ENCODE measurements around the gene NPPB.

NPPB gene

GRCh38 chr1:11874624-11875023 lies 15.9 kb upstream of the NPPB start:
- CTCF ChIA-PET: no interaction called here
- DNase-seq (ENCODE audit: extremely low spot score): no peak
- no peak for TF ChIP-seq CTBP1 (IDR thresholded peaks at IDR 0.05; ENCODE audit: borderline replicate concordance)
- TF ChIP-seq ARNT (IDR thresholded peaks at IDR 0.05): no peak
- no peak for TF ChIP-seq L3MBTL2 (conservative IDR thresholded peaks at IDR 0.05)
- TF ChIP-seq FOXM1 (IDR thresholded peaks at IDR 0.05; ENCODE audit: borderline replicate concordance): no peak
- no peak for TF ChIP-seq FOXA1 (IDR thresholded peaks at IDR 0.05)
- TF ChIP-seq LEF1 (IDR thresholded peaks at IDR 0.05; ENCODE audit: borderline replicate concordance): no peak
- TF ChIP-seq SP1 (IDR thresholded peaks at IDR 0.05): no peak
- POLR2A ChIA-PET: no interaction called here

- no peak for DNase-seq (ENCODE audit: extremely low spot score)
- ChIA-PET CTCF (interaction anchor here (0.6 kb wide), 1 partner anchor 12 kb away, joined by 3 read pairs; no protein-coding TSS in a partner anchor), POLR2A (no interaction called here)
- TF ChIP-seq L3MBTL2 (conservative IDR thresholded peaks at IDR 0.05) (no peak), TARDBP (IDR thresholded peaks at IDR 0.05) (no peak), CTBP1 (IDR thresholded peaks at IDR 0.05; ENCODE audit: borderline replicate concordance) (no peak), FOXK2 (IDR thresholded peaks at IDR 0.05) (no peak), FOXM1 (IDR thresholded peaks at IDR 0.05; ENCODE audit: borderline replicate concordance) (no peak), ELF4 (IDR thresholded peaks at IDR 0.05) (no peak), ZNF384 (IDR thresholded peaks at IDR 0.05) (no peak)
Observed at GRCh38 chr1:11874258-11874562, 15.5 kb upstream of the NPPB start.

DNA sequence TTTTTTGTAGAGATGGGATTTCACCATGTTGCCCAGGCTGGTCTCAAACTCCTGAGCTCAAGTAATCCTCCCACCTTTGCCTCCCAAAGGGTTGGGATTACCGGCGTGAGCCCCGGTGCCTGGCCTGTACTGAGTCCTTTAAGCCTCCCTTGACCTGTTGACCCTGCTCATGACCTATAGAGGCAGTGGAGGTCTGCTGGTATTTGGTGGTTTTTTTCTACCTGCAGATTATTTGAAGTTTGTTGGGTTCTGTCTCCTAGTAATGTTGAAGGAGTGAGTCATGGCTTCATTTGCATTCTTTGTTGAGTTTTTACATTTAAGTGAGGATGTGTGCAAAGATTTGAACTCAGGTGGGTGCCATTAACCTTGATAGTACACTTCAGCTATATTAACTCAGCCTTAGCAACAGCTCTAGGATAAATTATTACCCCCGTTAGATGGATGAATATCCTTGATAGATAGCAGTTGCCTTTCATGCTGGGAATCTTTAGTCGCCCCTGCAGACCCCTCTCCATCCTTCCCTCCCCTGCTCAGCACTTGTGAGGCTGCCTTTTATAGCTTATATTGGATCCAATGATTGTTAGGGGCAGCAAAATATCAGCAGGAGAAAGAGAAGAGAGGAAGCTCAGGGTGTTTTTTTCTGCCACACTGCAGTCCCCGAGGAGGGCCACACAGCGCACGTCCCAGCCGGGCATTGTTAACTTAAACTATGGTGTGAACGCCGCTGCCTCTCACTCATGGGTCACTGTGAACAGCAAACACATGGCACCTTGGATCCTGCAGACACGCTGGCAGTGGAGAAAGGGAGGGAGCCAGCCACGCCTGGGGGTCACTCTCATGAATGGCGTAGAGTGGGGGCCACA lies 14.9 kb upstream of the NPPB start:
- POLR2A ChIA-PET: interaction anchor here (1.2 to 1.3 kb wide), 2 partner anchors 34 to 36 kb away, joined by 3 to 4 read pairs; no protein-coding TSS in a partner anchor
- CTCF ChIA-PET: interaction anchor here (0.6 to 1.2 kb wide), 2 partner anchors 11 to 19 kb away, joined by 3 read pairs; no protein-coding TSS in a partner anchor
- TF ChIP-seq NFRKB (IDR thresholded peaks at IDR 0.05) (no peak), FOXK2 (IDR thresholded peaks at IDR 0.05) (no peak), HDGF (IDR thresholded peaks at IDR 0.05; ENCODE audit: borderline replicate concordance) (no peak), FOXM1 (IDR thresholded peaks at IDR 0.05; ENCODE audit: borderline replicate concordance) (no peak), BHLHE40 (IDR thresholded peaks at IDR 0.05; ENCODE audit: borderline replicate concordance) (no peak), SUZ12 (IDR thresholded peaks at IDR 0.05) (no peak), PKNOX1 (IDR thresholded peaks at IDR 0.05) (no peak), LEF1 (IDR thresholded peaks at IDR 0.05; ENCODE audit: borderline replicate concordance) (no peak), ZNF384 (IDR thresholded peaks at IDR 0.05) (no peak), ELF4 (IDR thresholded peaks at IDR 0.05) (no peak), CTBP1 (IDR thresholded peaks at IDR 0.05; ENCODE audit: borderline replicate concordance) (no peak), ARNT (IDR thresholded peaks at IDR 0.05) (no peak), SP1 (IDR thresholded peaks at IDR 0.05) (no peak), L3MBTL2 (conservative IDR thresholded peaks at IDR 0.05) (no peak)
- DNase-seq (ENCODE audit: extremely low spot score): no peak

DNA sequence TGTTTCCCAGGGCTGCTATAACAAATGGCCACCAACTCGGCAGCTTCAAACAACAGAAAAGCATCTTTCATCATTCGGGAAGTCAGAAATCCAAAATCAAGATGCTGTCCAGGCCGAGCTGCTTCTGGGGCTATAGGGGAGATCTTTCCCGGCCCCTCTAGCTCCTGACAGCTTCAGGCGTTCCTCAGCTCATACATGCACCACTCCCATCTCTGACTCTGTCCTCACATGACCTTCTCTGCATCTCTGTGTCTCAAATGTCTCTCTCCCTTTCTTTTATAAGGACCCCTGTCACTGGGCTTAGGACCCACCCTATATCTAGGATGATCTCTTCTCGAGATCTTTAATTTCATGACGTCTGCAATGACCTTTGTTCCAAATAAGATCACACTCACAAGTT lies 13.8 kb upstream of the NPPB start:
- no peak for TF ChIP-seq SP1 (IDR thresholded peaks at IDR 0.05)
- TF ChIP-seq NFRKB (IDR thresholded peaks at IDR 0.05): no peak
- ChIA-PET CTCF (interaction anchor here (1.2 kb wide), 1 partner anchor 20 kb away, joined by 3 read pairs; no protein-coding TSS in a partner anchor), POLR2A (interaction anchor here (1.2 to 1.3 kb wide), 2 partner anchors 35 to 37 kb away, joined by 3 to 4 read pairs; no protein-coding TSS in a partner anchor)
- no peak for DNase-seq (ENCODE audit: extremely low spot score)

DNA sequence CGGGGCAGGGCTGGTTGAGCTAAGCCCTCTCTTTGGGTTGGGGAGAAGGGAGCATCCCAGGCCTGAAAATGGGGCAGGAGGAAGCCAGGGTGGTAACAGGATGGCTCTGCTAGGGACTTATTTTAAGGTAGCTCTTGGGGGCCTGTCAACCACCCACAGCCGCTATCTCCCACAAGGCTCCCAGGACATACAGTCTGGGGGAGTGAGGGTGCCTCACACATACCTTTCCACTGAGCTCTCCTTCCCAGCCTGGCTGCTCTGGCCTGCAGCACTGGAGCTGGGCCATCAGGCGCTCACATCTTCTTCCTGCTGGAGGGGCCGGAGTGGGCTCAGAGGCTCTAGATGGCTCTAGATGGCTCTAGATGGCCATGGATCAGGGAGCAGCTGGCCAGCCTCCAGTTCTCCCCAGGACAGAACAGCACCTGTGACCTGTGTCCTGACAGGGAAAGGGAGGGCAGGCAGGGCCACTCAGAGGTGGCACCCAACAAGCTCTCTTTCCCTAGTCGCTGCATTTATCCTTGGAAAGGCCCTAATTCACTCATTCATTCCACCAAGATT lies 11.0 kb upstream of the NPPB start:
- TF ChIP-seq SP1 (IDR thresholded peaks at IDR 0.05) (no peak), TARDBP (IDR thresholded peaks at IDR 0.05) (no peak), HDGF (IDR thresholded peaks at IDR 0.05; ENCODE audit: borderline replicate concordance) (no peak), FOXK2 (IDR thresholded peaks at IDR 0.05) (no peak), ELF4 (IDR thresholded peaks at IDR 0.05) (no peak), LEF1 (IDR thresholded peaks at IDR 0.05; ENCODE audit: borderline replicate concordance) (no peak), L3MBTL2 (conservative IDR thresholded peaks at IDR 0.05) (no peak), CTBP1 (IDR thresholded peaks at IDR 0.05; ENCODE audit: borderline replicate concordance) (no peak), NFRKB (IDR thresholded peaks at IDR 0.05) (no peak), FOXA1 (IDR thresholded peaks at IDR 0.05) (no peak), ARNT (IDR thresholded peaks at IDR 0.05) (no peak), PKNOX1 (IDR thresholded peaks at IDR 0.05) (no peak), FOXM1 (IDR thresholded peaks at IDR 0.05; ENCODE audit: borderline replicate concordance) (no peak), SUZ12 (IDR thresholded peaks at IDR 0.05) (no peak), BHLHE40 (IDR thresholded peaks at IDR 0.05; ENCODE audit: borderline replicate concordance) (no peak), ZNF384 (IDR thresholded peaks at IDR 0.05) (no peak)
- no peak for DNase-seq (ENCODE audit: extremely low spot score)
- ChIA-PET POLR2A (interaction anchor here (0.6 to 1.9 kb wide), 2 partner anchors 38 to 63 kb away, joined by 3 to 6 read pairs; no protein-coding TSS in a partner anchor), CTCF (interaction anchor here (1.0 kb wide), 1 partner anchor 31 kb away, joined by 4 read pairs; no protein-coding TSS in a partner anchor)

- CTCF ChIA-PET: no interaction called here
- no peak for TF ChIP-seq BHLHE40 (IDR thresholded peaks at IDR 0.05; ENCODE audit: borderline replicate concordance)
- no peak for TF ChIP-seq ARNT (IDR thresholded peaks at IDR 0.05)
- no peak for TF ChIP-seq SP1 (IDR thresholded peaks at IDR 0.05)
- TF ChIP-seq SUZ12 (IDR thresholded peaks at IDR 0.05): no peak
- no peak for TF ChIP-seq FOXK2 (IDR thresholded peaks at IDR 0.05)
- no peak for TF ChIP-seq CTBP1 (IDR thresholded peaks at IDR 0.05; ENCODE audit: borderline replicate concordance)
- TF ChIP-seq TARDBP (IDR thresholded peaks at IDR 0.05): no peak
- TF ChIP-seq PKNOX1 (IDR thresholded peaks at IDR 0.05): no peak
- no peak for TF ChIP-seq LEF1 (IDR thresholded peaks at IDR 0.05; ENCODE audit: borderline replicate concordance)
- POLR2A ChIA-PET: interaction anchor here (0.6 to 1.9 kb wide), 2 partner anchors 39 to 63 kb away, joined by 3 to 6 read pairs; no protein-coding TSS in a partner anchor
- no peak for DNase-seq (ENCODE audit: extremely low spot score)
Observed at GRCh38 chr1:11869104-11869503, 10.4 kb upstream of the NPPB start.

Measured in HEK293T (cell line).